Mammary epithelial cell (primary cell): ENCODE measurements around the gene GPC1.

Source experiments
- EZH2 ChIP-seq: IDR thresholded peaks from 2 replicates; pipeline ENCODE4 v1.6.1; 2012; ENCODE audit warnings: low read length, inconsistent platforms, borderline replicate concordance
- TF ChIP-seq, protein P1 (sequence below), 2 donors: IDR thresholded peaks in 1 of 2; conservative IDR thresholded peaks in 1 of 2; 2 replicates each; pipeline ENCODE4 v1.5.1; 2011 to 2012; ENCODE audit warnings: inconsistent platforms in 2 of 2, low read length in 2 of 2, mild to moderate bottlenecking in 2 of 2, control low read depth in 1 of 2, low read depth in 1 of 2; ENCODE audit not compliant: insufficient read depth in 1 of 2; ENCODE audit errors: extremely low read depth in 1 of 2

DNA sequence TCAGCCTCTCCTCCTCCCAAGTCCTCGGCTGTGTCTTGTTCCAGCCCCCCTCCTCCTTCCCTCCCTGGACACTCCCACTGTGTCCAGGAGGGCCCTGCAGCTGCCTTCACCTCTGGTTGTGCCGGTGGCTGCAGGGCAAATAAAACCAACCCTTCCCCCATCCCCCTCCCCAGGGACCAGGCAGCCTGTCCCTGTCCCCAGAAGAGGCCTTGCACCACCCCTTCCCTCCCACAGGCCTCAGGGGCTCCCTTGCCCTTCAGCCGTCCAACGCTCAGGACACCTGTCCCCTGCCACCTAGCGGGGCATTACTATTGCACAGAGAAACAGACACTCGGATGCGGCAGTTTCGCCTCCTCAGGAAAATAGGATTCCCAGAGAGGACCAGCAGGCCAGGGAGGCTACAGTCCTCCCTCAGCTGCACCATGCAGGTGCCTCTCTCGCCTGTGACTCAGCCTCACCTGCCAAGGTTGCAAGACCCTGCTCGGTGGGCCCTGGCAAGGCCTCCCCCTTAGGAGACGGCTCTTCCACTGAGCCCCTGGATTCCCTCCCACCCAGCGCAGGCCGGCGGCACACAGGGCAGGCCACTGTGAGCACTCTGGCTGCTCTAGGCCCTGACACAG lies 5.5 kb upstream of the GPC1 start:
- TF ChIP-seq, protein P1, sequence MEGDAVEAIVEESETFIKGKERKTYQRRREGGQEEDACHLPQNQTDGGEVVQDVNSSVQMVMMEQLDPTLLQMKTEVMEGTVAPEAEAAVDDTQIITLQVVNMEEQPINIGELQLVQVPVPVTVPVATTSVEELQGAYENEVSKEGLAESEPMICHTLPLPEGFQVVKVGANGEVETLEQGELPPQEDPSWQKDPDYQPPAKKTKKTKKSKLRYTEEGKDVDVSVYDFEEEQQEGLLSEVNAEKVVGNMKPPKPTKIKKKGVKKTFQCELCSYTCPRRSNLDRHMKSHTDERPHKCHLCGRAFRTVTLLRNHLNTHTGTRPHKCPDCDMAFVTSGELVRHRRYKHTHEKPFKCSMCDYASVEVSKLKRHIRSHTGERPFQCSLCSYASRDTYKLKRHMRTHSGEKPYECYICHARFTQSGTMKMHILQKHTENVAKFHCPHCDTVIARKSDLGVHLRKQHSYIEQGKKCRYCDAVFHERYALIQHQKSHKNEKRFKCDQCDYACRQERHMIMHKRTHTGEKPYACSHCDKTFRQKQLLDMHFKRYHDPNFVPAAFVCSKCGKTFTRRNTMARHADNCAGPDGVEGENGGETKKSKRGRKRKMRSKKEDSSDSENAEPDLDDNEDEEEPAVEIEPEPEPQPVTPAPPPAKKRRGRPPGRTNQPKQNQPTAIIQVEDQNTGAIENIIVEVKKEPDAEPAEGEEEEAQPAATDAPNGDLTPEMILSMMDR (conservative IDR thresholded peaks at IDR 0.05 in 1 of 2, IDR thresholded peaks at IDR 0.05 in 1 of 2; ENCODE audit: extremely low read depth in 1 of 2, insufficient read depth in 1 of 2, low read depth in 1 of 2, low read length in 2 of 2), result no peak
- TF ChIP-seq EZH2, result no peak
